ENCODE results near the gene CFL1. TPM values are rescaled to one million over a fixed set of nuclear protein-coding genes. Genes with fewer than 3 reads are reported as not detected.
A peak's percentile ranks its signal among the peaks of the same experiment; 100 is the strongest.

CFL1 gene
- total and polyA plus RNA-seq, 10 of the 15 experiments (the other 5 are each of a cell fraction or from before 2014, with no cell fraction given) = 164 to 2,994 (median 1,500) TPM

- TF ChIP-seq, protein P1, sequence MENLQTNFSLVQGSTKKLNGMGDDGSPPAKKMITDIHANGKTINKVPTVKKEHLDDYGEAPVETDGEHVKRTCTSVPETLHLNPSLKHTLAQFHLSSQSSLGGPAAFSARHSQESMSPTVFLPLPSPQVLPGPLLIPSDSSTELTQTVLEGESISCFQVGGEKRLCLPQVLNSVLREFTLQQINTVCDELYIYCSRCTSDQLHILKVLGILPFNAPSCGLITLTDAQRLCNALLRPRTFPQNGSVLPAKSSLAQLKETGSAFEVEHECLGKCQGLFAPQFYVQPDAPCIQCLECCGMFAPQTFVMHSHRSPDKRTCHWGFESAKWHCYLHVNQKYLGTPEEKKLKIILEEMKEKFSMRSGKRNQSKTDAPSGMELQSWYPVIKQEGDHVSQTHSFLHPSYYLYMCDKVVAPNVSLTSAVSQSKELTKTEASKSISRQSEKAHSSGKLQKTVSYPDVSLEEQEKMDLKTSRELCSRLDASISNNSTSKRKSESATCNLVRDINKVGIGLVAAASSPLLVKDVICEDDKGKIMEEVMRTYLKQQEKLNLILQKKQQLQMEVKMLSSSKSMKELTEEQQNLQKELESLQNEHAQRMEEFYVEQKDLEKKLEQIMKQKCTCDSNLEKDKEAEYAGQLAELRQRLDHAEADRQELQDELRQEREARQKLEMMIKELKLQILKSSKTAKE (IDR thresholded peaks at IDR 0.05; ENCODE audit: low read depth, poor library complexity, severe bottlenecking) = no peak
- TF ChIP-seq IKZF1 (conservative IDR thresholded peaks at IDR 0.05) = peak; percentile 84
- peak; percentile 82; the same call in 1 of the 2 replicates for TF ChIP-seq RB1 (IDR thresholded peaks at IDR 0.05; ENCODE audit: borderline replicate concordance)
- TF ChIP-seq ZBTB33 (IDR thresholded peaks at IDR 0.05) = no peak
- TF ChIP-seq FOXM1 (IDR thresholded peaks at IDR 0.05; ENCODE audit: low read depth, low read length) = no peak
- TF ChIP-seq EZH2 (IDR thresholded peaks at IDR 0.05; ENCODE audit: borderline replicate concordance, control insufficient read depth, low read depth, low read length) = no peak
- TF ChIP-seq ZSCAN29 (IDR thresholded peaks at IDR 0.05) = peak; percentile 32; the same call in 1 of the 2 replicates
- no peak for TF ChIP-seq KDM1A (IDR thresholded peaks at IDR 0.05; ENCODE audit: borderline replicate concordance)
- TF ChIP-seq EP300 (IDR thresholded peaks at IDR 0.05; ENCODE audit: borderline replicate concordance in 1 of 2, control insufficient read depth in 1 of 2, low read depth in 2 of 2, low read length in 2 of 2) = no peak
- TF ChIP-seq, protein P2, sequence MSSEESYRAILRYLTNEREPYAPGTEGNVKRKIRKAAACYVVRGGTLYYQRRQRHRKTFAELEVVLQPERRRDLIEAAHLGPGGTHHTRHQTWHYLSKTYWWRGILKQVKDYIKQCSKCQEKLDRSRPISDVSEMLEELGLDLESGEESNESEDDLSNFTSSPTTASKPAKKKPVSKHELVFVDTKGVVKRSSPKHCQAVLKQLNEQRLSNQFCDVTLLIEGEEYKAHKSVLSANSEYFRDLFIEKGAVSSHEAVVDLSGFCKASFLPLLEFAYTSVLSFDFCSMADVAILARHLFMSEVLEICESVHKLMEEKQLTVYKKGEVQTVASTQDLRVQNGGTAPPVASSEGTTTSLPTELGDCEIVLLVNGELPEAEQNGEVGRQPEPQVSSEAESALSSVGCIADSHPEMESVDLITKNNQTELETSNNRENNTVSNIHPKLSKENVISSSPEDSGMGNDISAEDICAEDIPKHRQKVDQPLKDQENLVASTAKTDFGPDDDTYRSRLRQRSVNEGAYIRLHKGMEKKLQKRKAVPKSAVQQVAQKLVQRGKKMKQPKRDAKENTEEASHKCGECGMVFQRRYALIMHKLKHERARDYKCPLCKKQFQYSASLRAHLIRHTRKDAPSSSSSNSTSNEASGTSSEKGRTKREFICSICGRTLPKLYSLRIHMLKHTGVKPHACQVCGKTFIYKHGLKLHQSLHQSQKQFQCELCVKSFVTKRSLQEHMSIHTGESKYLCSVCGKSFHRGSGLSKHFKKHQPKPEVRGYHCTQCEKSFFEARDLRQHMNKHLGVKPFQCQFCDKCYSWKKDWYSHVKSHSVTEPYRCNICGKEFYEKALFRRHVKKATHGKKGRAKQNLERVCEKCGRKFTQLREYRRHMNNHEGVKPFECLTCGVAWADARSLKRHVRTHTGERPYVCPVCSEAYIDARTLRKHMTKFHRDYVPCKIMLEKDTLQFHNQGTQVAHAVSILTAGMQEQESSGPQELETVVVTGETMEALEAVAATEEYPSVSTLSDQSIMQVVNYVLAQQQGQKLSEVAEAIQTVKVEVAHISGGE (CRISPR knock-in tag; IDR thresholded peaks at IDR 0.05) = no peak
- TF ChIP-seq GATAD2B (conservative IDR thresholded peaks at IDR 0.05; ENCODE audit: low read depth) = peak; percentile 79; the same call in 1 of the 2 replicates
- peak; percentile 80; the same call in 2 of the 3 replicates for TF ChIP-seq POU2F2 (IDR thresholded peaks at IDR 0.05; ENCODE audit: borderline replicate concordance, low read depth, low read length)
- TF ChIP-seq, protein P3, sequence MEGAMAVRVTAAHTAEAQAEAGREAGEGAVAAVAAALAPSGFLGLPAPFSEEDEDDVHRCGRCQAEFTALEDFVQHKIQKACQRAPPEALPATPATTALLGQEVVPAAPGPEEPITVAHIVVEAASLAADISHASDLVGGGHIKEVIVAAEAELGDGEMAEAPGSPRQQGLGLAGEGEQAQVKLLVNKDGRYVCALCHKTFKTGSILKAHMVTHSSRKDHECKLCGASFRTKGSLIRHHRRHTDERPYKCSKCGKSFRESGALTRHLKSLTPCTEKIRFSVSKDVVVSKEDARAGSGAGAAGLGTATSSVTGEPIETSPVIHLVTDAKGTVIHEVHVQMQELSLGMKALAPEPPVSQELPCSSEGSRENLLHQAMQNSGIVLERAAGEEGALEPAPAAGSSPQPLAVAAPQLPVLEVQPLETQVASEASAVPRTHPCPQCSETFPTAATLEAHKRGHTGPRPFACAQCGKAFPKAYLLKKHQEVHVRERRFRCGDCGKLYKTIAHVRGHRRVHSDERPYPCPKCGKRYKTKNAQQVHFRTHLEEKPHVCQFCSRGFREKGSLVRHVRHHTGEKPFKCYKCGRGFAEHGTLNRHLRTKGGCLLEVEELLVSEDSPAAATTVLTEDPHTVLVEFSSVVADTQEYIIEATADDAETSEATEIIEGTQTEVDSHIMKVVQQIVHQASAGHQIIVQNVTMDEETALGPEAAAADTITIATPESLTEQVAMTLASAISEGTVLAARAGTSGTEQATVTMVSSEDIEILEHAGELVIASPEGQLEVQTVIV (IDR thresholded peaks at IDR 0.05; ENCODE audit: borderline replicate concordance, partially characterized antibody) = no peak
- TF ChIP-seq MYC (IDR thresholded peaks at IDR 0.05; ENCODE audit: insufficient read depth, insufficient read length, insufficient replicate concordance, low read length, severe bottlenecking) = peak; percentile 90
- peak; percentile 59; the same call in 1 of the 2 replicates for TF ChIP-seq ATF7 (IDR thresholded peaks at IDR 0.05; ENCODE audit: low read depth)
- TF ChIP-seq SREBF1 (IDR thresholded peaks at IDR 0.05; ENCODE audit: low read length) = no peak
- TF ChIP-seq POLR2AphosphoS2 (IDR thresholded peaks at IDR 0.05; ENCODE audit: low read depth, low read length) = peak; percentile 90
- TF ChIP-seq NR2C2 (IDR thresholded peaks at IDR 0.05; ENCODE audit: borderline replicate concordance, control insufficient read depth, insufficient read length, low read depth) = no peak
These were observed 32.6 kb upstream of the CFL1 start, which contains the start of gene CCDC85B (continued) for GRCh38 chr11:65890324-65891218.

Data from GM12878 (cell line).